Activated T-helper 17 cell treated with anti-CD3 and anti-CD28 coated beads, Interleukin-2, amount 50 U/mL, for 72 hours (primary cell): Measurements from ENCODE around the gene GTPBP4. TPM values are rescaled to one million over a fixed set of nuclear protein-coding genes. Genes with fewer than 3 reads are reported as not detected.
"Not testable (repeated sequence)": the region's sequence is repeated elsewhere in the genome, so short reads cannot be mapped to it uniquely, and the experiment has no call there.

Source experiments
- ATAC-seq: fragments of 150-1000 bp; cut with Tn5 transposase; replicated peaks from 2 replicates; pipeline ENCODE4 v1.10.0; 2021; ENCODE audit warnings: mild to moderate bottlenecking, moderate library complexity
- H3K27ac Mint-ChIP-seq: one replicate; pipeline ENCODE4 v1.8.0; 2022; ENCODE audit warnings: mixed read lengths
- H3K27me3 Mint-ChIP-seq: one replicate; pipeline ENCODE4 v1.8.0; 2022; ENCODE audit warnings: mixed read lengths
- H3K36me3 Mint-ChIP-seq: one replicate; pipeline ENCODE4 v1.8.0; 2022; ENCODE audit warnings: low read depth, mild to moderate bottlenecking, mixed read lengths
- H3K4me1 Mint-ChIP-seq: one replicate; pipeline ENCODE4 v1.8.0; 2022; ENCODE audit warnings: mixed read lengths
- H3K4me3 Mint-ChIP-seq: one replicate; pipeline ENCODE4 v1.8.0; 2022; ENCODE audit warnings: mild to moderate bottlenecking, mixed read lengths
- H3K9me3 Mint-ChIP-seq: one replicate; pipeline ENCODE4 v1.8.0; 2022; ENCODE audit warnings: mixed read lengths
- total RNA-seq, 2 donors: library from RNA; stranded (reverse); gene quantifications; one replicate each; pipeline ENCODE4 v1.2.3, GENCODE V29; 2022

GTPBP4 gene
- total RNA-seq, 2 donors from 2014 or later: 68.6 to 101 TPM

GRCh38 chr10:1058017-1058416 lies 69.8 kb downstream of the GTPBP4 start:
- ATAC-seq: no peak
- Mint-ChIP-seq H3K9me3 (no peaks in the 10 kb centered on the region), H3K27ac (peak overlapping the region; percentile 97), H3K4me3 (peak overlapping the region; percentile 99), H3K27me3 (no peaks in the 10 kb centered on the region), H3K4me1 (peaks cover 53% of the 10 kb centered on the region), H3K36me3 (peaks cover 63% of the 10 kb centered on the region)

DNA sequence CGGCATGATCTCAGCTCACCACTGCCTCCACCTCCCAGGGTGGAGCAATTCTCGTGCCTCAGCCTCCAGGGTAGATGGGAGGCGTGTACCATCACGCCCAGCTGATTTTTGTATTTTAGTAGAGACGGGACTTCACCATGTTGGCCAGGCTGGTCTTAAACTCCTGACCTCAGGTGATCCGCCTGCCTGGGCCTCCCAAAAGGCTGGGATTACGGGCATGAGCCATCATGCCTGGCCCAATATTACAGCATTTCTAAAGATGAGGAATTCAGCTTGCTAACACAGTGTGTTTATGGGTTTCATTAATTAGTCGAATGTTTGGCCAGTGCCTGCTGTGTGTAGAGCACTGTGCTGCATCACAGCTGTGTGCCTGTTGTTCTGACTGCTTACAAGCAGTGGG lies 71.7 kb downstream of the GTPBP4 start:
- Mint-ChIP-seq H3K27ac (peak overlapping the region; percentile 15), H3K36me3 (peaks cover 63% of the 10 kb centered on the region), H3K4me1 (peaks cover 49% of the 10 kb centered on the region), H3K4me3 (no peak overlapping the region), H3K27me3 (no peaks in the 10 kb centered on the region), H3K9me3 (no peaks in the 10 kb centered on the region)
- no peak for ATAC-seq

DNA sequence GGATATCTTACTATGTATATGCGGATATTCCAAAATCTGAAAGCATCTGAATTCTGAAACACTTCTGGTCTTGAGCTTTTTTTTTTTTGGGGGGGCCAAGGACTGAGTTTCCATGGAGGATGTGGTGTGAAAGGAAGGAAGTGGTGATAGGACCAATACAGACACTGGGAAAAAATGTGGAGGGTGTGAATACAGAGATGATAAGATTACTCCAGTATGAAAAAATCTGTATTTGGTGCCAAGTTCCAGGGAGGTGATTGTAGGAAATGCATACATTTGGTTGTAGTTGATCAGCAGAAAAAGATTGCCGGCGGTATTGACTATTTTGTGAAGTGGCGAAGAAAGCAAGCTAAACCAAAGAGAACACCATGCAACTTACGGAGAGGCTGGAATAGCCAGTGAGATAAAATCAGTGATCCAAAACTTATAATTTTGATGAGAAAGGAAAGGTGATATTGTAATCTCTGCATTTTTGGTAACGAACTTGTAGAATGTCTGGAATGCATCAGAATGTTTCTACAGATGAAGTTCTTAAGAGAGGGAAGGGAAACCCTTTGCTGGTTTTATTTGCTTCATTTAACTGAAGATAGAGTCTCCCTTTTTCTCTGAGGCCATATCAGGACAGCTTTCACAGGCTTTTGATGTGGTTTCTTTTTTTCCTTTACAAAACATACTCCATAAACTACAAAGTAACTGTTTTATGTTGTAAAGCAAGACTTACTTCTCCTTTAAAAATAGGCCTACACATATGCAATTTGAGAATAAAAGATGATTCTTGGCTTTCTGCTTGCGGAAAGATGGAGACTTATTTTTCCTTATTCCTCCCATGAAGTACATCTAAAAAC lies 73.9 kb downstream of the GTPBP4 start:
- ATAC-seq: no peak
- Mint-ChIP-seq H3K4me3 (peak overlapping the region; percentile 59), H3K36me3 (peaks cover 46% of the 10 kb centered on the region), H3K27me3 (no peaks in the 10 kb centered on the region), H3K27ac (peak overlapping the region; percentile 60), H3K4me1 (peaks cover 52% of the 10 kb centered on the region), H3K9me3 (no peaks in the 10 kb centered on the region)

DNA sequence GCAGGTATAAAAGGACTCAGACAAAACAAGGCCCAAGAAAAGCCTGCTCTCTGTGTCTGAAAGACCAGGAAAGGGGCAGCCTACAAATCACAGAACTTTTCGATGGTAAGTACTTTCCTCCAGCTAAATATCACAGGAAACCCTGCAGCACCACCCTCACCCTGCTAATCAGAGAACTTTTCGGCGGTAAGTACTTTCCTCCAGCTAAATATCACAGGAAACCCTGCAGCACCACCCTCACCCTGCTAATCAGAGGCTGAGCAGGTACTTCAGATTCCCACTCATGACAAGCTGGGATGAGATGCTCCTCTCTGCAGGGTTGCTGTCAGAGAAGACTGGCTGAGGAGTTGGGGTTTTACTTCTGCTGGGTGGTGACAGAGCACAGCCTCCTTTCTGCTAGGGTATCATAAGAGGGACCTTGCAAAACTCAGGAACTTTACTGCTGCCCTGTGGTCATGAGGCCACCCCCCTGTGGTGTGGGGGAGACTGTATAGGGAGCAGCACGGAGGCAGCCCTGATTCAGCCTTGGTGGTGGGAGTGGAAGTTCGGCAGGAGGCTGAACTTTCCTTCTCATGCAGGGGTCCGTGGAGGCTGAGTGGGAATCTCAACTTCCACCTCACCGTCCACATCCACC lies 75.1 kb downstream of the GTPBP4 start:
- ATAC-seq: peak; percentile 62
- H3K27me3 Mint-ChIP-seq: no peaks in the 10 kb centered on the region
- H3K4me1 Mint-ChIP-seq: peaks cover 52% of the 10 kb centered on the region
- peak overlapping the region; percentile 60 for H3K27ac Mint-ChIP-seq
- peak overlapping the region; percentile 59 for H3K4me3 Mint-ChIP-seq
- peaks cover 34% of the 10 kb centered on the region for H3K36me3 Mint-ChIP-seq
- H3K9me3 Mint-ChIP-seq: no peaks in the 10 kb centered on the region

- Mint-ChIP-seq H3K4me1 (peaks cover 64% of the 10 kb centered on the region), H3K27ac (peak overlapping the region; percentile 37), H3K9me3 (no peaks in the 10 kb centered on the region)
Measured at GRCh38 chr10:1064964-1065247, 76.7 kb downstream of the GTPBP4 start.

DNA sequence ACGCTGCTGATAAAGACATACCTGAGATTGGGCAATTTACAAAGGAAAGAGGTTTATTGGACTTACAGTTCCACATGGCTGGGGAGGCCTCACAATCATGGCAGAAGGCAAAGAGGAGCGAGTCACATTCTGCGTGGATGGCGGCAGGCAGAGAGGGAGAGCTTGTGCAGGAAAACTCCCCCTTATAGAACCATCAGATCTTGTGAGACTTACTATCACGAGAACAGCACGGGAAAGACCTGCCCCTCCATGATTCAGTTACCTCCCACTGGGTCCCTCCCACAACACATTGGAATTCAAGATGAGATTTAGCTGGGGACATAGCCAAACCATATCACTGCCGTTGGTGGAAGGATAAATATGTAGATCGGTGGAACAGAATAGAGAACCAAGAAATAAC lies 78.5 kb downstream of the GTPBP4 start:
- not testable (repeated sequence) for ATAC-seq, H3K4me3 Mint-ChIP-seq, H3K9me3 Mint-ChIP-seq, H3K27me3 Mint-ChIP-seq
- H3K27ac Mint-ChIP-seq: peak overlapping the region; percentile 10
- peaks cover 37% of the 10 kb centered on the region for H3K36me3 Mint-ChIP-seq
- peaks cover 61% of the 10 kb centered on the region for H3K4me1 Mint-ChIP-seq

More at GRCh38 chr10:1064964-1065247, 76.7 kb downstream of the GTPBP4 start:
- ATAC-seq: no peak
- no peak overlapping the region for H3K4me3 Mint-ChIP-seq
- peaks cover 26% of the 10 kb centered on the region for H3K36me3 Mint-ChIP-seq
- no peaks in the 10 kb centered on the region for H3K27me3 Mint-ChIP-seq

DNA sequence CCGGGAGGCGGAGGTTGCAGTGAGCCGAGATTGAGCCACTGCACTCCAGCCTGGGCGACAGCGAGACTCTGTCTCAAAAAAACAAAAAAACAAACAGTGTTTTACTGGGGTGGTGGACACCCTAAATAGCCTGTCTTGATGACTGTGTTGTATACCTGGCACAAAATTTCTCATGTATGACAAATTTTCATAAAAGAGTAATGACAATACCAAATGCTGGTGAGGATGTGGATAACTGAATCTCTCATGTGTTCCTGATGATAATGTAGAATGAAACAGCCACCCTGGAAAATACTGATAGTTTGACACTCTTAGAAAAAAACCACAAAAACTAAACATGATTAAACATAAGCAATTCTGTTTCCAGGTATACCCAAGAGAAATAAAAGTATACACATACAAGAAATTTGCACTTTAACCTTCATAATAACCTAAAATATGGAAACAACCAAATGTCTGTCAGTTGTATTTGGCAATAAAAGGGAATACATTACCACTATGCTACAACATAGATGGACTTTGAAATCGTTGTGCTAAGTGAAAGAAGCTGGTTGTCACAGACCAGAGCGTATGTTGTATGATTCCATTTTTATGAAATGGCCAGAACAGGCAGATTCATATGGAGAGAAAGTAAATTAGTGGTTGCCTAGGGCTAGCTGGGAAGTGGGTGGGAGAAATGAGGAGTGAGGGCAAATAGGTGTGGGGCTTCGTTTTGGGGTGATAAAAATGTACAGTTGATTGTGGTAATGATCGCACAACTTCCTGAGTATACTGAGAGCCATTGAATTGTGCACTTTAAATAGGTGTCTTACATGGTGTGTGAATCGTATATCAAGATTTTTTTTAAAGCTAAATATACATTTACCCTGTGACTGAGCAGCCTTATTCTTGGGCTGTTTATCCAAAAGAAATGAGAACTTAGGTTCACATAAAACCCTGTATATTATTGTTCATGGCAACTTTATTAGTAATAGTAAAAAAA lies 80.4 kb downstream of the GTPBP4 start:
- H3K27ac Mint-ChIP-seq: peak overlapping the region; percentile 20
- no peaks in the 10 kb centered on the region for H3K27me3 Mint-ChIP-seq
- H3K4me3 Mint-ChIP-seq: no peak overlapping the region
- peaks cover 44% of the 10 kb centered on the region for H3K4me1 Mint-ChIP-seq
- peaks cover 44% of the 10 kb centered on the region for H3K36me3 Mint-ChIP-seq
- peak; percentile 80 for ATAC-seq
- no peaks in the 10 kb centered on the region for H3K9me3 Mint-ChIP-seq

Other genes starting within 250 kb of the GTPBP4 start
- 100 to 1,000 TPM in 1 of 2 donors, 10 to 100 TPM in 1; 85.5 to 119 TPM for gene LARP4B, start 56.7 kb upstream of the GTPBP4 start, total RNA-seq
- gene IDI2, start 37.4 kb downstream of the GTPBP4 start, total RNA-seq: under 1 TPM in 1 of 2 donors, not detected in 1; 0.26 TPM
- 10 to 100 TPM; 59.0 to 87.9 TPM for gene IDI1, start 60.7 kb downstream of the GTPBP4 start, total RNA-seq
- gene WDR37, start 68.0 kb downstream of the GTPBP4 start, total RNA-seq: 10 to 100 TPM; 23.8 to 31.3 TPM